GM19023 (cell line): Measurements from ENCODE around the gene EMD.

ENCODE experiments used
- ATAC-seq: cut with Tn5 transposase; IDR thresholded peaks from one replicate; pipeline ENCODE4 v1.9.1; 2021; ENCODE audit warnings: mild to moderate bottlenecking, moderate library complexity; ENCODE audit not compliant: unreplicated experiment

The EMD gene

GRCh38 chrX:154355094-154355775 lies 23.9 kb upstream of the EMD start:
- no peak for ATAC-seq

- no peak for ATAC-seq
These were observed 23.3 kb upstream of the EMD start for GRCh38 chrX:154355776-154356140.

- no peak for ATAC-seq
These were observed 22.5 kb upstream of the EMD start for GRCh38 chrX:154356596-154356995.

- ATAC-seq: no peak
These were observed 21.9 kb upstream of the EMD start for GRCh38 chrX:154357205-154357604.

- ATAC-seq: no peak
These were observed 21.1 kb upstream of the EMD start for GRCh38 chrX:154358011-154358410.

- no peak for ATAC-seq
These were observed 20.3 kb upstream of the EMD start for GRCh38 chrX:154358829-154359228.

- ATAC-seq: no peak
These were observed 19.5 kb upstream of the EMD start for GRCh38 chrX:154359362-154360154.

- ATAC-seq: no peak
These were observed 18.9 kb upstream of the EMD start for GRCh38 chrX:154360155-154360713.

- ATAC-seq: no peak
These were observed 16.9 kb upstream of the EMD start for GRCh38 chrX:154362085-154362742.

GRCh38 chrX:154363706-154364439 lies 15.2 kb upstream of the EMD start:
- ATAC-seq: no peak

GRCh38 chrX:154365052-154365600 lies 14.0 kb upstream of the EMD start:
- ATAC-seq: no peak

- no peak for ATAC-seq
These were observed 13.0 kb upstream of the EMD start for GRCh38 chrX:154365997-154366665.

GRCh38 chrX:154366666-154367055 lies 12.4 kb upstream of the EMD start:
- ATAC-seq: no peak

- no peak for ATAC-seq
These were observed 11.4 kb upstream of the EMD start for GRCh38 chrX:154367474-154368308.

- no peak for ATAC-seq
These were observed 10.3 kb upstream of the EMD start for GRCh38 chrX:154368630-154369448.

- ATAC-seq: no peak
These were observed 9.4 kb upstream of the EMD start for GRCh38 chrX:154369449-154370299.

- ATAC-seq: no peak
These were observed 8.6 kb upstream of the EMD start for GRCh38 chrX:154370300-154371016.
